Omental fat pad (tissue), 4 donors: ENCODE measurements around the gene RNASEH2A. TPM values are rescaled to one million over a fixed set of nuclear protein-coding genes. Genes with fewer than 3 reads are reported as not detected.

ENCODE experiments used
- ATAC-seq: fragments of 150-250 bp; one replicate; pipeline ENCODE4 v1.9.1; 2016; ENCODE audit warnings: mild to moderate bottlenecking, moderate library complexity; ENCODE audit not compliant: low FRiP score
- DNase-seq: peaks from one replicate; pipeline ENCODE4 v3.0.0-alpha.2; 2019; ENCODE audit warnings: low spot score
- small RNA-seq: library from RNA; depleted of rRNA; stranded (forward); fragments of <200 nt; gene quantifications from one replicate; pipeline ENCODE3, GENCODE V24; 2016
- total RNA-seq, 4 donors: library from RNA; depleted of rRNA; stranded (reverse); fragments of >200 nt; gene quantifications; one replicate each; pipeline ENCODE4 v1.1.0, GENCODE V29; 2016
- TF ChIP-seq, protein P1 (sequence below), 3 donors: fragments of 450-650 bp; IDR thresholded peaks; one replicate each; pipeline ENCODE4 v1.5.1; 2016 to 2017; ENCODE audit warnings: antibody characterized with exemption in 3 of 3, mild to moderate bottlenecking in 3 of 3, moderate library complexity in 2 of 3

The RNASEH2A gene
- total RNA-seq, 4 donors from 2014 or later = 2.8 to 10.4 (median 5.9) TPM

DNA sequence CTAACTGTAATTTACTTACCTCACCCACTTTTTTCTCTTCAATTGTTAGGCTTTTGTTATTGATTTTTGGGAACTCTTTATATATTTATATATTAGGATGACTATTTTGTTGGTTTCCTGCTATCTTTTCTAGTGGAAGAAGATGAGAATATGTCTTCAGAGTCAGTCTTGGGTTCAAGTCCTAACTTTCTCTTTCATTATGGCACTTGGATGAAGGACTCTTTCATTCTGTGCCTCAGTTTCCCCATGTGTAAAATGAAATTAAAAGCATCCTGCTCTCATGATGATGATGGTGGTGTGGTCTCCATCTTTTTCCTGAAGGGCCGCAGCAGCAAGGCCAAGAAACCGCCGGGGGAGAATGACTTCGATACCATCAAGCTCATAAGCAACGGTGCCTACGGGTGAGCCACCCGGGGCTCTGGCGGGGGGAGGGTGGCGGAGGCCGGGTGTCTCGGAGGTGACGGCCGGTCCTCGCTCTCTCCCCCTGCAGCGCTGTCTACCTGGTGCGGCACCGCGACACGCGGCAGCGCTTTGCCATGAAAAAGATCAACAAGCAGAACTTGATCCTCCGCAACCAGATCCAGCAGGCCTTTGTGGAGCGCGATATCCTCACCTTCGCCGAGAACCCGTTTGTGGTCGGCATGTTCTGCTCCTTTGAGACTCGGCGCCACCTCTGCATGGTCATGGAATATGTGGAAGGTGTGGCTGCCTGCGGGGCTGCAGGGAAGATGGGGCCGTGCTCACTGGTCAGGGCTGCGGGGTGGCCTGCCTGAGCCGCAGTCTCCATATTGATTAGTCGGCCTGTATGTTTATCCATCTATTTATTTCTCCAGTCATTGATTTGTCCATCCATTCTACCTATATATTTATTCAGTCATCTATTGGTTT lies 51.9 kb downstream of the RNASEH2A start:
- TF ChIP-seq, protein P1, sequence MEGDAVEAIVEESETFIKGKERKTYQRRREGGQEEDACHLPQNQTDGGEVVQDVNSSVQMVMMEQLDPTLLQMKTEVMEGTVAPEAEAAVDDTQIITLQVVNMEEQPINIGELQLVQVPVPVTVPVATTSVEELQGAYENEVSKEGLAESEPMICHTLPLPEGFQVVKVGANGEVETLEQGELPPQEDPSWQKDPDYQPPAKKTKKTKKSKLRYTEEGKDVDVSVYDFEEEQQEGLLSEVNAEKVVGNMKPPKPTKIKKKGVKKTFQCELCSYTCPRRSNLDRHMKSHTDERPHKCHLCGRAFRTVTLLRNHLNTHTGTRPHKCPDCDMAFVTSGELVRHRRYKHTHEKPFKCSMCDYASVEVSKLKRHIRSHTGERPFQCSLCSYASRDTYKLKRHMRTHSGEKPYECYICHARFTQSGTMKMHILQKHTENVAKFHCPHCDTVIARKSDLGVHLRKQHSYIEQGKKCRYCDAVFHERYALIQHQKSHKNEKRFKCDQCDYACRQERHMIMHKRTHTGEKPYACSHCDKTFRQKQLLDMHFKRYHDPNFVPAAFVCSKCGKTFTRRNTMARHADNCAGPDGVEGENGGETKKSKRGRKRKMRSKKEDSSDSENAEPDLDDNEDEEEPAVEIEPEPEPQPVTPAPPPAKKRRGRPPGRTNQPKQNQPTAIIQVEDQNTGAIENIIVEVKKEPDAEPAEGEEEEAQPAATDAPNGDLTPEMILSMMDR (IDR thresholded peaks at IDR 0.05) = no peak
- no peak for DNase-seq
- ATAC-seq = no peak

DNA sequence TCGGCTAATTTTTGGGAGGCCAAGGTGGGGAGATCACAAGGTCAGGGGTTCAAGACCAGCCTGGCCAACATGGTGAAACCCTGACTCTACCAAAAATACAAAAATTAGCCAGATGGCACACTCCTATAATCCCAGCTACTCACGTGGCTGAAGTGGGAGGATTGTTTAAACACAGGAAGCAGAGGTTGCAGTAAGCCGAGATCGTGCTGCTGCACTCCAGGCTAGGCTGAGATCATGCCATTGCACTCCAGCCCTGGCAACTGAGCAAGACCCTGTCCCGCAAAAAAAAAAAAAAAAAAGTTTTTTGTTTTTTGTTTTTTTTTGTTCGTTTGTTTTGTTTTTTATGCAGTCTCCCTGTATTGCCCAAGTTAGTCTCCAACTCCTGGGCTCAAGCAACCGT lies 53.2 kb downstream of the RNASEH2A start:
- no peak for ATAC-seq
- TF ChIP-seq, protein P1 (IDR thresholded peaks at IDR 0.05) = no peak
- no peak for DNase-seq

Small RNA genes within 50 kb of the gene (small RNA-seq; reads per million reads assigned to genes)
- gene MIR5684 (not detected), gene MIR6794 (not detected)

Other genes with a start within 250 kb of the RNASEH2A start
- gene ZNF490, start 195.8 kb upstream of the RNASEH2A start, total RNA-seq = 1 to 10 TPM; 3.6 to 6.3 (median 4.7) TPM
- 10 to 100 TPM; 12.9 to 23.3 (median 16.3) TPM for gene ZNF791, start 195.7 kb upstream of the RNASEH2A start, total RNA-seq
- 100 to 1,000 TPM in 1 of 4 donors, 10 to 100 TPM in 3; 63.8 to 104 (median 74.6) TPM for gene MAN2B1, start 139.8 kb upstream of the RNASEH2A start, total RNA-seq
- 10 to 100 TPM in 1 of 4 donors, 1 to 10 TPM in 3; 7.1 to 10.2 (median 8.5) TPM for gene WDR83, start 139.8 kb upstream of the RNASEH2A start, total RNA-seq
- 100 to 1,000 TPM in 1 of 4 donors, 10 to 100 TPM in 3; 68.5 to 119 (median 80.9) TPM for gene DHPS, start 124.7 kb upstream of the RNASEH2A start, total RNA-seq
- not detected for gene GNG14, start 118.6 kb upstream of the RNASEH2A start, total RNA-seq
- gene FBXW9, start 110.0 kb upstream of the RNASEH2A start, total RNA-seq = 1 to 10 TPM; 3.2 to 5.6 (median 4.4) TPM
- 10 to 100 TPM; 44.8 to 95.4 (median 55.8) TPM for gene TNPO2, start 82.7 kb upstream of the RNASEH2A start, total RNA-seq
- gene TRIR, start 71.9 kb upstream of the RNASEH2A start, total RNA-seq = 100 to 1,000 TPM; 309 to 348 (median 323) TPM
- 10 to 100 TPM; 36.6 to 55.4 (median 48.9) TPM for gene GET3, start 69.1 kb upstream of the RNASEH2A start, total RNA-seq
- gene BEST2, start 54.8 kb upstream of the RNASEH2A start, total RNA-seq = not detected
- 10 to 100 TPM; 26.9 to 71.3 (median 56.3) TPM for gene HOOK2, start 31.0 kb upstream of the RNASEH2A start, total RNA-seq
- gene JUNB, start 15.1 kb upstream of the RNASEH2A start, total RNA-seq = 1,000 to 10,000 TPM in 2 of 4 donors, 100 to 1,000 TPM in 2; 852 to 2,498 (median 1,079) TPM
- gene PRDX2, start 4.8 kb upstream of the RNASEH2A start, total RNA-seq = 100 to 1,000 TPM; 165 to 320 (median 219) TPM
- not detected for gene THSD8, start 4.5 kb upstream of the RNASEH2A start, total RNA-seq
- not detected for gene RTBDN, start 28.0 kb downstream of the RNASEH2A start, total RNA-seq
- gene MAST1, start 31.9 kb downstream of the RNASEH2A start, total RNA-seq = not detected
- 10 to 100 TPM; 24.6 to 36.9 (median 28.4) TPM for gene DNASE2, start 74.9 kb downstream of the RNASEH2A start, total RNA-seq
- under 1 TPM in 1 of 4 donors, not detected in 3; 0.69 TPM for gene KLF1, start 80.6 kb downstream of the RNASEH2A start, total RNA-seq
- 10 to 100 TPM; 36.1 to 51.4 (median 45.2) TPM for gene GCDH, start 84.6 kb downstream of the RNASEH2A start, total RNA-seq
- gene SYCE2, start 112.7 kb downstream of the RNASEH2A start, total RNA-seq = not detected
- gene FARSA, start 127.1 kb downstream of the RNASEH2A start, total RNA-seq = 10 to 100 TPM; 31.1 to 61.1 (median 38.2) TPM
- 100 to 1,000 TPM; 349 to 570 (median 439) TPM for gene CALR, start 132.0 kb downstream of the RNASEH2A start, total RNA-seq
- 100 to 1,000 TPM in 1 of 4 donors, 10 to 100 TPM in 3; 65.6 to 119 (median 91.1) TPM for gene RAD23A, start 139.3 kb downstream of the RNASEH2A start, total RNA-seq
- 10 to 100 TPM; 27.2 to 37.7 (median 32.8) TPM for gene GADD45GIP1, start 150.6 kb downstream of the RNASEH2A start, total RNA-seq
- gene DAND5, start 163.0 kb downstream of the RNASEH2A start, total RNA-seq = under 1 TPM in 1 of 4 donors, not detected in 3; 0.56 TPM
- 10 to 100 TPM; 39.5 to 53.1 (median 43.0) TPM for gene NFIX, start 188.9 kb downstream of the RNASEH2A start, total RNA-seq